HG03575 (cell line): ENCODE data around the gene IRAG1.

Experiments used
- ATAC-seq: cut with Tn5 transposase; IDR thresholded peaks from one replicate; pipeline ENCODE4 v1.9.1; 2021; ENCODE audit not compliant: unreplicated experiment, insufficient number of reproducible peaks, low FRiP score; ENCODE audit errors: extremely low read depth

Gene IRAG1

GRCh38 chr11:10674440-10674855 lies 19.1 kb downstream of the IRAG1 start:
- ATAC-seq: no peak

DNA sequence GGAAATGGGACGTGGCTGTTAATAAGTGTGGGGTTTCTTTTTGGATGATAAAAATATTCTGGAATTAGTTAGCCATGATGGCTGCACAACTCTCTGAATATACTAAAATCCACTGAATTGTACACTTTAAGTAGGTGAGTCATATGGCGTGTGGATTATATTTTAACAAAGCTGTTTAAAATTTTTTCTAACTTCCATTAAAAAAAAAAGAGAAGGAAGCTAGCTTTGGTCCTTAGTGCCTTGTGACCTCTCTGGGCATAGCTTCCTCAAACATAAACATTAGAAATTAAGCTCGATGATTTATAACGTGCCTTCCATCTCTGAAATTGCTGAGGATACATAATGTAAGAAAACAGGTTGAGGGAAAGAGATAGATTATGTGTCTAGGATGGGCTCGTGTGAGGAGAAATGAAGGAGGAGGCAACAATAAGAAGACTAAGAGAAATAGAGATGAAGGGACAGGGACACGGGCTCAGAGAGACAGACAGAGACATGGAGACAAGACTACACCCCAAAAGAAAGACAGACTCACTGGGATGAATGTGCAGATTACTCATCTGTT lies 20.0 kb downstream of the IRAG1 start:
- no peak for ATAC-seq

DNA sequence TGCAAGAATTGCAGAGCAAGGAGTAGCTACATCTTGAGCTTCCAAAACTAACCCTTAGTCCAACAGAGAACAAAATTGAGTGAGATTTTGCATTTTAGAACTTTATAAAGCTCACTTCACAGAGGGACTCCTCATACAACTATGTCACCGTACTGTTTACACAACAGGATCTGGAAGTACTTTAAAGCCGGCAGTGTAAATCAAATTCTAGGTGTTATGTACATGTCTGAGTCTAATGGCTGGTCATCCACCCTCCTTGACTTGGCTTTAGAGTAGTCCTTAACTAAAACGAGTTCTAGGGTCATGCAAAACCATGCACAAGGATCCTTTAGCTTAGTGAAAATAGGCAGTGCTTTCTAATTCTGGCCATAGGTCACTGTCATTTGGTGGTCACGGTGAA lies 23.5 kb downstream of the IRAG1 start:
- no peak for ATAC-seq

DNA sequence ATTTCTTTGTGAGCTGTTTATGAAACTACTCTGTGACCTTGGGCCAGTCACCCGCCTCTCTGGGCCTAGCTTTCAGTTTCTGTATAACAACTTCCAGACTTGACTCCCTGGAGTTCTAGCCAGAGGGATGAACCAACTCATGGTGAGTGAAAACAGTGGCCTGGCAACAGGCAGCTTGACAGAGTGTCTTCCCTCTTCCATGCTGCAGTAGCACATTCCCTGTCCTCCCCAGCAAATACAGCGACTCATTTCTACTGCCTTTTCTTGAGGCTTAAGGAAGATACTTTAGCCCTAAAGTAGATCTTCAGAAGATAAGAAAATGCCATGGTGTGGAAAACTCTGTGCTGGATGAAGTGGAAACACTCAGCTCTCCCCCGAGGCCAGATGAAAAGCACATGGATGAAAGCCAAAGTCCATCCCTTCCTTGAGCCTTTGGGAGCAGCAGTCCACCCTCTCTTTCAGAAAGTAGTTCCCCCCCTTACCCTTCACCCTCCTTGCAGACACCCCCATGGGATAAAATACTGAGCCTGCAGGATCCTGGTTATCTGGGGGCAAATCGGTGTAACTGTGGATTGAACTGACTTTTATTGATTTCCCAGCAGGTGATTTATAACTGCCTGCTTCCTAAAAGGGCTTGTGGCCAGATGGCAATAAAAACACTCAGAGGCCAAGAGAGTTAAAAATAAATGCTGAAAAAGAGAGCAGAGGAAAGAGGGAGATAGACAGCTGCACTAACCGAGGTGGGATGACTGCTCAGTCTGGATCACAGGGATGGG lies 24.1 kb downstream of the IRAG1 start:
- ATAC-seq: no peak

DNA sequence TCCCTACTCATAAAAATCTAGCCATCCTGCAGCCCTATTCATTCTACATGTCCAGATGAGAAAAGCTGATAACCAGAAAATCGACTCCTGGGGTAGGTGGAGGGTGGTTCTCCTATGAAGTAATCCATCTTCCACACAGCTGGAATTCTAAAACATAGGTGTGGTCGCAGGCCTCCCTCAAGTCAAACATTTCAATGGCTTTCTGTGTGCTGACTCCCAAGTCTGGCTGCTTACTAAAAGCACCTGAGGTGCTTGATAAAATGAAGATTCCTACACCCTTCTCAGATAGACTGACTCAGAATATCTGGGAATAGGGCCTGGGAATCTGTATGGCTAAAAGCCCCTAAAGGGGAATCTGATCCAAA lies 26.1 kb downstream of the IRAG1 start:
- ATAC-seq: no peak

- no peak for ATAC-seq
Observed at GRCh38 chr11:10666556-10667520, 26.7 kb downstream of the IRAG1 start.

DNA sequence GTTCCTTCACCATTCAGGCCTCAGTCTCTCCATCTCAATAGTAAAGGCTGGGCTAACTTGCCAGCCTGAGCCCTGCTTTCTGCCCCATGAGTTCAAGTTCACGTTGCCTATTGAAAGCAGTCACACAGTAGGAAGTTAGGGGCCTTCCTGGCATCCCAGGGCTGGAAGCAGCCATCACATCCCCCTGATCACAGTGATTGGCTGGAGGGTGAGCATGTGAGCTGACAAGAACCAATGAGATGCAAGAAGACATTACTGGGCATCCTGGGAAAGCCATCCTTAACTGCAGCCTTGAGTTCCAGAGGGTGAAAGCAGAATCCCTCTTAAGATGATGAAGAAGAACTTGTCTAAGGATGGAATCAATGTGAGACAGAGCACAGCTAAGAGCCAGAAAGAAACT lies 29.1 kb downstream of the IRAG1 start:
- ATAC-seq: no peak

DNA sequence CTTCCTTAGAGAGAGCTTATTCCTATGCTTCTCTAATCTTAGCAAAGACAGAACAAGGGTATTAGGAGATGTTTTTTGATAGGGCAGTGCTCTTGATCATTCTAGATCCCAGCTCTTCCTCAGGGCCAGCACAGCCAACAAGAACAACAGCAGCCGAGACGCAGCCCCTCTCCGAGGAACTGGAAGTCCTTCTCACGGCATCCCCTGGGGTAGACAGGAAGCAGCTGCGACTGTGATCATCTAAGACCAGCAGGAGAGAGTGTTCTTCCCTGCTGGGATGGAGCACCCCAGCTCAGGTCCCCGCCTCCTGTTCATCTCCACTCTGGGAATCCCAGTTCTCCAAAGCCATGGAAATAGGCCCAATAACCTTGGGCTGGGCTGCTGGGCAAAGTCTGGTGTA lies 29.6 kb downstream of the IRAG1 start:
- ATAC-seq: no peak

DNA sequence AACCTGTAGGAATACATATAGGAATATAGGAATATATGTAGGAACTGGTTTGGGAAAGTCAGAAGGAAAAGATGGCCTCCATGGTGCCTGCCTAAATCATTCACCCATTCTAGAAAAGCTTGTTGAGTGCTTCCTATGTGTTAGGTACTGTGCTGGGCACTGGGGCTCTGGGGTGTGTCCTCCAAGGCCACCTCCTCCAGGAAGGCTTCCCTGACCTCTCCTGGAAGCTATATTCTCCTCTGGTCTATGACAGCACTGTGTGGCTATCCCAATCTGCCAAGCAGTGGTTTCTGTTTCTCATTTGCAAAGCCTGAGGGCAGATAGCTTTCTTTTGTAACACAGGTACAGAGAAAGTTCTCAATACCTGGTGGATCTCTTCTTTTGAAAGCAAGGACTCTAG lies 30.2 kb downstream of the IRAG1 start:
- no peak for ATAC-seq

GRCh38 chr11:10660323-10660722 lies 33.2 kb downstream of the IRAG1 start:
- ATAC-seq: no peak

GRCh38 chr11:10659339-10660216 lies 34.0 kb downstream of the IRAG1 start:
- ATAC-seq: no peak

DNA sequence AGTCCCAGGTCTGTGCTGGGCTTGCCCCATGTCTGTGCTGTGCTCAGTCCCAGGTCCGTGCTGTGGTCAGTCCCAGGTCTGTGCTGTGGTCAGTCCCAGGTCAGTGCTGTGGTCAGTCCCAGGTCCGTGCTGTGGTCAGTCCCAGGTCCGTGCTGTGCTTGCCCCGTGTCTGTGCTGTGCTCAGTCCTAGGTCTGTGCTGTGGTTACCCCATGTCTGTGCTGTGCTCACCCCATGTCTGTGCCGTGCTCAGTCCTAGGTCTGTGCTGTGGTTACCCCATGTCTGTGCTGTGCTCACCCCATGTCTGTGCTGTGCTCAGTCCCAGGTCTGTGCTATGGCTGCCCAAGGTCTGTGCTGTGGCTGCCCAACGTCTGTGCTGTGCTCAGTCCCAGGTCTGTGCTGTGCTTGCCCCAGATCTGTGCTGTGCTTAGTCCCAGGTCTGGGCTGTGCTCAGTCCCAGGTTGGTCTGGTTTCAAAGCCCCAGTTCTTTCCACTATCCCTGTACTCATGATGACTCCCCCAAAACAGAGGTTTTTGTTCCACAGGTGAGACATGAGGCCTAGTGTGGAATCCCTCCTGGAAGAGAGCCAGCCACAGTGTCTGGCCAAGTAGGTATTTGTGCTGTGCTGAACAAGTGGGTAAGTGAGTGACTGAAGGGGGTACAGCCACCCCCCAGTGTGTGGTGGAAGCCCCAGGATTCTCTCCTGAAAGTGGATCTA lies 34.8 kb downstream of the IRAG1 start:
- no peak for ATAC-seq

DNA sequence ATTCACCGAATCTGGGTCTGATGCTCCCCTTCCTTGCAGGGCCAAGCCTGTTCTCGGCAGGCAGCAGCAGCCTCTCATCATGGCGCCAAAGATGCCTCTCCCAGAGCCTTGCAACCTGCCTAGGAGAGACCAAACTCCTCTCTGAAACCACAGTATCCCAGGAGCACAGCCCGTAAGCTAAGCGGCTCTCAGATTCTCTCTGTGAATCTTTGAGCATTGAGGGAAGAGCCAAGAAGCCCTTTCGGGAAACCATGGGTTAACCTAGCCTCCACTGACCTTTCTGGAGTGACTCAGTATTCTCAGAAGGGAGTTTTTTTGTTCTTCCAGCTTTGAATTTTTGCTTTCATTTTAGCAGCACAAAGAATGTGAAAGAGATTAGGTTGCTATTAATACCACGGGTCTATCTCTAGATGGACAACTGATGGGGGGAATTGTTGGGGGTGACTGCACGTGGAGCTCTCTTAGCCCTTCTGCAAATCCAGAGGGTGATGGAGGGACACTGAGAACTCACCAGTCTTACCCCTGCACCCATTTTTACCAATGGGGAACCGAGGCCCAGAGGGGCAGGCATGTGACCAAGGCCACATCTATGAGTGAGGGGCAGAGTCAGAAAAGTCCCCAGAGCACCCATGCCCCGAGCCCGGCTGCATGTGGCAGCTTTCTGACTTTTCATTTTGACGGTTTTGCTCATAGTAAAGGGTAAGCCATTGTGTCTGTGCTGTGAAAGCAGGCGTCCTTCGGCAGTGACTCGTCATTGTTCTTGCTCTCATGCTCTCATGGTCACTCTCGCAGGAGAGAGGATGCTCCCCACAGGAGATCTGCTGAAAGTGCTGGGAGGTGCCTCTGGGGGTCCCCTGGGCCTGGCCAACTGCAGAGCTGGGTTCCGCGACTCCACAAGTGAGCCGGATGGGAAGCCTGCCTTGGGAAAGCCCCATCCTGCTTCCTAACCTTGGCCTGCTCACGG lies 36.0 kb downstream of the IRAG1 start:
- ATAC-seq: no peak

GRCh38 chr11:10655943-10656576 lies 37.5 kb downstream of the IRAG1 start:
- no peak for ATAC-seq

DNA sequence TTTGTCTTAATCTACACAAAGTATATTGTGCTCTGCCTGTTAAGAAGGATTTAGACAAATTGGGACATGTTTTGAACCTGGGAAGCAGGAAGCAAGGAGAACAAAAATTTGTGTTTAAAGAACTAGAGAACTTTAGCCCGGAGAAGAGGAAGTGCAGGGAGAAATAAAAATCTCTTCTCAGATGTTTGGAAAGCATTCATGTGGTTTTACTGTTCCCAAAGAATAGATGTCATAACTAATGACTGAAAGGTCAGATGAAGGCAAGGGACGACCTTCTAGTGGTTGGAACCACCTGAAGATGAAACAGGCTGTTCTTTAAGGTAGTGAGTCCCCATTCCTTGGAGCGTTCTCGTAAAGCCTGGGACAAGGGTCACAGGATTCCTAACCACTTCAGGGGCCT lies 38.3 kb downstream of the IRAG1 start:
- ATAC-seq: no peak

- ATAC-seq: no peak
Observed at GRCh38 chr11:10654811-10655150, 38.8 kb downstream of the IRAG1 start.
